HEK293T (cell line): ENCODE results near the gene NKAPL.

Source experiments
- CTCF ChIA-PET: fragments of 350-600 bp; formaldehyde crosslinking; extraction: SDS; loops from one replicate; lab custom pipeline; 2021; ENCODE audit warnings: antibody characterized with exemption, inconsistent platforms; lab: Yijun Ruan, JAX
- POLR2A ChIA-PET: fragments of 350-600 bp; formaldehyde crosslinking; extraction: SDS; loops from one replicate; lab custom pipeline; 2020; ENCODE audit warnings: antibody characterized with exemption, inconsistent platforms; lab: Yijun Ruan, JAX
- DNase-seq: peaks from one replicate; pipeline ENCODE4 v3.0.0; 2012; ENCODE audit warnings: mixed read lengths; ENCODE audit errors: extremely low spot score
- BHLHE40 ChIP-seq: fragments of 450-650 bp; IDR thresholded peaks from 2 replicates; pipeline ENCODE4 v1.6.1; 2016; ENCODE audit warnings: mild to moderate bottlenecking, moderate library complexity, borderline replicate concordance
- CTBP1 ChIP-seq: fragments of 450-650 bp; IDR thresholded peaks from 2 replicates; pipeline ENCODE4 v1.6.1; 2016; ENCODE audit warnings: borderline replicate concordance
- ELF4 ChIP-seq: fragments of 450-650 bp; IDR thresholded peaks from 2 replicates; pipeline ENCODE4 v1.6.1; 2017; ENCODE audit warnings: antibody characterized with exemption
- FOXA1 ChIP-seq: fragments of 450-650 bp; IDR thresholded peaks from 2 replicates; pipeline ENCODE4 v1.6.1; 2016; ENCODE audit warnings: mild to moderate bottlenecking
- FOXK2 ChIP-seq: fragments of 450-650 bp; IDR thresholded peaks from 2 replicates; pipeline ENCODE4 v1.6.1; 2016; ENCODE audit warnings: mild to moderate bottlenecking
- FOXM1 ChIP-seq: fragments of 450-650 bp; IDR thresholded peaks from 2 replicates; pipeline ENCODE4 v1.6.1; 2017; ENCODE audit warnings: mild to moderate bottlenecking, borderline replicate concordance
- HDGF ChIP-seq: fragments of 450-650 bp; IDR thresholded peaks from 2 replicates; pipeline ENCODE4 v1.6.1; 2017; ENCODE audit warnings: antibody characterized with exemption, borderline replicate concordance
- L3MBTL2 ChIP-seq: fragments of 450-650 bp; conservative IDR thresholded peaks from 2 replicates; pipeline ENCODE4 v1.6.1; 2016; ENCODE audit warnings: mild to moderate bottlenecking
- LEF1 ChIP-seq: fragments of 450-650 bp; IDR thresholded peaks from 2 replicates; pipeline ENCODE4 v1.6.1; 2017; ENCODE audit warnings: mild to moderate bottlenecking, borderline replicate concordance
- NFRKB ChIP-seq: fragments of 450-650 bp; IDR thresholded peaks from 2 replicates; pipeline ENCODE4 v1.6.1; 2016; ENCODE audit warnings: mild to moderate bottlenecking, moderate library complexity
- SP1 ChIP-seq: fragments of 450-650 bp; IDR thresholded peaks from 2 replicates; pipeline ENCODE4 v1.6.1; 2017
- SUZ12 ChIP-seq: fragments of 450-650 bp; IDR thresholded peaks from 2 replicates; pipeline ENCODE4 v1.6.1; 2016; ENCODE audit warnings: mild to moderate bottlenecking
- TARDBP ChIP-seq: fragments of 450-650 bp; IDR thresholded peaks from 2 replicates; pipeline ENCODE4 v1.6.1; 2016
- ZNF384 ChIP-seq: fragments of 450-650 bp; IDR thresholded peaks from 2 replicates; pipeline ENCODE4 v1.6.1; 2016
- TF ChIP-seq, protein P1 (sequence below): fragments of 450-650 bp; IDR thresholded peaks from 2 replicates; pipeline ENCODE4 v1.6.1; 2016

NKAPL gene

DNA sequence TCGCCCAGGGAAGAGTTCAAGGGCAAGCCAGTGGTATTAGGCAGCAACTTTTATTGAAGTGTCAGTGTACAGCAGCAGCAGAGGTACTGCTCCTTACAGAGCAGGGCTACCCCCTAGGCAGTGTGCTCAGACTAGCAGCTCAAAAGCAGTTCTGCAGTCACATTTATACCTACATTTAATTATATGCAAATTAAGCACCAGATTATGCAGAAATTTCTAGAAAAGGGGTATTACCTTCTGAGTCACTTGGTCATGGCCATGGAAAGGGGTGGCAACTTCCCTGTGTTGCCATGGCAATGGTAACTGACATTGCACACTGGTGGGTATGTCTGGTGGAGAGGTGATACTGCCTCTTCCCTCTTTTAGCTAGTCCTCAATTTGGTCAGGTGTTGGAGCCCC, 5.0 kb upstream of the NKAPL start:
- ChIA-PET POLR2A (interaction anchor here (1.1 to 6.3 kb wide), 4 partner anchors 12 to 117 kb away, joined by 3 to 100 read pairs (median 12); partner anchors contain the start of genes ZKSCAN8 and ZSCAN26), CTCF (no interaction called here)
- no peak for DNase-seq
- TF ChIP-seq FOXK2, result no peak

DNA sequence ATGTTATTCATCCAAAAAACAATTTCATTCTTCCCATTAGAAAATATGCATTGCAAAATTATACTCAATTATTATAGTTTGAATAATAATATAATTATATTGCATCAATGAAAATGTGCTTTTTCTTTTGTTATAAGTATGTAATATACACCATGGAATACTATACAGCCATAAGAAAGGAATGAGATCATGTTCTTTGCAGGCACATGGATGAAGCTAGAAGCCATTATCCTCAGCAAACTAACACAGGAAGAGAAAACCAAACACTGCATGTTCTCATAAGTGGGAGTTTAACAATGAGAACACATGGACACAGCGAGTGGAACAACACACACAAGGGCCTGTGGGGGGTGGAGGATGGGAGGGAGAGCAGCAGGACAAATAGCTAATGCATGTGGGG, 2.1 kb upstream of the NKAPL start:
- CTCF ChIA-PET, result no interaction called here
- TF ChIP-seq LEF1 (no peak), NFRKB (no peak), TARDBP (no peak), HDGF (no peak), ZNF384 (no peak), SP1 (no peak), CTBP1 (no peak), FOXM1 (no peak), SUZ12 (no peak), BHLHE40 (no peak), L3MBTL2 (no peak), FOXK2 (no peak), FOXA1 (no peak), ELF4 (no peak)
- TF ChIP-seq, protein P1, sequence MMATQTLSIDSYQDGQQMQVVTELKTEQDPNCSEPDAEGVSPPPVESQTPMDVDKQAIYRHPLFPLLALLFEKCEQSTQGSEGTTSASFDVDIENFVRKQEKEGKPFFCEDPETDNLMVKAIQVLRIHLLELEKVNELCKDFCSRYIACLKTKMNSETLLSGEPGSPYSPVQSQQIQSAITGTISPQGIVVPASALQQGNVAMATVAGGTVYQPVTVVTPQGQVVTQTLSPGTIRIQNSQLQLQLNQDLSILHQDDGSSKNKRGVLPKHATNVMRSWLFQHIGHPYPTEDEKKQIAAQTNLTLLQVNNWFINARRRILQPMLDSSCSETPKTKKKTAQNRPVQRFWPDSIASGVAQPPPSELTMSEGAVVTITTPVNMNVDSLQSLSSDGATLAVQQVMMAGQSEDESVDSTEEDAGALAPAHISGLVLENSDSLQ, result no peak
- no peak for DNase-seq
- POLR2A ChIA-PET, result no interaction called here

DNA sequence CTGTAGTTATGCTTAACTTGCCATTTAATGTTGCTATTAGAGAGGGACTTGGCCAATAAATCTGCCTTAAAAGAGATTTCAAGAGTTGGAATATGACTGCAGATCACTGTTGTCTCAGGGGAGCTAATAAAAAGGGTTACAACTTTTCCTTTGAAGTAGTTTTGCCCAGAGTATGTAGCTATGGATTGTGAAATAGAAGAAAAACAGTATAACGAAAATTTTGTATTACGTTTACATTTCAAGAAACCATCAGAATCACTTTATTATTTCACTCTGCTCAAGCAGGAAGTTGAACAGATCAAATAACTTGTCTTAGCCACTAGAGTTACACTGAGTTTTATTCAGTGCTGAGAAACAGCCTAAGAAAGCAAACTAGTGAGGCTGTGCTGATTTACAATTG, 4.8 kb downstream of the NKAPL start:
- no peak for DNase-seq
- TF ChIP-seq ZNF384 (no peak), HDGF (no peak), L3MBTL2 (no peak), FOXK2 (no peak), TARDBP (no peak), SUZ12 (no peak)
- TF ChIP-seq, protein P1, result no peak
- ChIA-PET CTCF (interaction anchor here (1.1 kb wide), 1 partner anchor 92 kb away, joined by 3 read pairs; no protein-coding TSS in a partner anchor), POLR2A (interaction anchor here (0.7 to 6.8 kb wide), 4 partner anchors 12 to 427 kb away, joined by 3 to 100 read pairs (median 4); partner anchors contain the start of genes PGBD1 and ZKSCAN4)

DNA sequence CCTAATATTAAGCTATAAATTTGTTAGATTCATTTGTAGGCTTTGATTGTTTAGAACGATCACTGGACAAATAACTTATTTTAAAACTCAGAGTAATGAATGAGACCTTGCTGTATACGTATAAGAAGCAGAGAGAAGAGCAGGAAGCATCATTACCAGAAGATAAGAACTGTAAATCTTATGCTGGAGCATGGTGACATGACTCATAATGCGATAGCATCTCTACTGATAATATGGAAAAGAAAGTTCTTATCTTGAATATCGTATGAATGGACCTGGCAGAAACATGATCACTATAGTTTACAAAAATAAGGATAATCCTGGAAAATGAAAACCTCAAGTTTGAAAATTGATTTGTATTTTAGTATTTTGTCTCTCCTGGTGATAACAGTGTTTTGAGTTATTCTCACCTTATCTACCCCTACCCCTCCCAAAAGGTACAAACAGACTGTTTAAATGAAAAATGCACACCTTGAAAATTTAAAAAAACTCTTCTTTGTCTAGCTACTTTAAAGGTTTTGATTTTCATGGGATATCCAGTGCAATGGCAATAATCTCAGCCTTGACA, 5.8 kb downstream of the NKAPL start:
- POLR2A ChIA-PET, result interaction anchor here (1.6 to 6.8 kb wide), 2 partner anchors 13 to 16 kb away, joined by 4 to 100 read pairs; partner anchors contain the start of genes PGBD1 and ZKSCAN4
- TF ChIP-seq CTBP1, result no peak
- TF ChIP-seq SP1, result no peak
- no peak for TF ChIP-seq FOXA1
- no peak for TF ChIP-seq HDGF
- TF ChIP-seq ZNF384, result no peak
- no peak for TF ChIP-seq BHLHE40
- TF ChIP-seq NFRKB, result no peak
- TF ChIP-seq SUZ12, result no peak
- DNase-seq, result no peak
- CTCF ChIA-PET, result interaction anchor here (0.6 to 1.2 kb wide), 2 partner anchors 30 to 91 kb away, joined by 4 read pairs; no protein-coding TSS in a partner anchor

DNA sequence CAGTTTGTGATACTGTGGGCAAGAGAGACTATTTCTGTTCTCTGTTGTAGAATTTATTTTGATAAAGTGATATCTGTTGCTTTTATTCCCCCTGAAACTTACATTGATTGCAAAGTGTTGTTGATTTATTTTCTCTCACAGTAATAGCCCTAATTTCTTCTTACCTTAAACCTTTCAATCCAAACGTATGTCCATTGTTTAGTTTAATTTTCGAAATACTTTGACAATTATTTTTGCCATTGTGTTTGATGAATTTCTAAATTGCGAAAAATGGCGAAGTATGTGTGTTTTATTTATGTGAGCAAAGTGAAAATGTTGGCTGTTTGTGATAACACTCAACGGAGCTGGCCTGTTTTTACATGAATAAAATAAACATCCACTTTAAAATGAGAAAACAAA, 7.5 kb downstream of the NKAPL start:
- ChIA-PET POLR2A (interaction anchor here (0.9 to 6.8 kb wide), 18 partner anchors 9 to 428 kb away, joined by 3 to 100 read pairs (median 7); partner anchors contain the start of genes PGBD1, ZKSCAN3, ZKSCAN4 and ZKSCAN8), CTCF (interaction anchor here (1.2 to 1.5 kb wide), 2 partner anchors 14 to 90 kb away, joined by 4 to 5 read pairs; partner anchors contain the start of gene PGBD1)
- TF ChIP-seq L3MBTL2 (no peak), BHLHE40 (no peak; the same call in 1 of the 2 replicates), NFRKB (no peak; the same call in 1 of the 2 replicates), FOXK2 (no peak), FOXA1 (no peak), CTBP1 (no peak), TARDBP (no peak), LEF1 (no peak), FOXM1 (no peak), ZNF384 (no peak), SUZ12 (no peak), ELF4 (no peak)
- TF ChIP-seq, protein P1, result no peak

DNA sequence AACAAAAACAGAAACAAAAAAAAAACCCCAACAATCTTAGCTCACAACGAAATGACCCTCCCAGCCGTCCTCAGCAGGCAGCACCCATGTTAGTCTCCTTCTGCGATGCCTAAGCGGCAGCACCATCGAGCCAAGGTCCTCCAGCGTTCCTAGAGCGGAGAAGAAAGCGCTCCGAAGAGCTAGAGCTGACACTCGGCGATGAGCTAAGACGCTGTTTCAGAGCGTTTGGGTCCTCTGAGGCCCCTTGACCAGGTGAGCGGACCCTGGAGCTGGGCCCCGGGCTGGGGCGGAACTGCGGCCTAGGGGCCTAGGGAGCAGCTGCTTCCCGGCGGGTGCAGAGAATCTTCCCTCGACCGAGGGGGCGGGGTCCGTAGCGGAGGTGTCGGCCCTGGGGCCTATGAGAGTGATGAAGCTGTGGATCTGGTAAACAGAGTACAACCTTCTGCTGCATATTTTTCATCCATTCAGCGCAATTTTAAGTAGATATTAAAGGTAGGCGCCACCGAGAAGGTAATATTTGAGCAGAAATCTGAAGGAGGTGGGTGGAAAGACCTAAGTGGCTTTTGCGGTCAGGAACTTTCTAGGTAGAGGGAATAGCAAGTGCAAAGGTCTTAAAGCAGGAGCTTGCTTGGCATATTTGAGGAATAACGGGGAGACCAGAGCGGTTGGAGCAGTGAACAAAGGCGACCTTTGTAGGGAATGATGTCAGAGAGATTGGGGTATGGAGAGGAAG, 8.0 kb downstream of the NKAPL start, which contains the start of gene ZSCAN26:
Gene ZSCAN26, plus strand, starts transcription at position 182 of the 733 bp plus-strand sequence. CDS start 4,777 bp downstream, outside the sequence.
- ChIA-PET CTCF (interaction anchor here (0.6 to 1.5 kb wide), 2 partner anchors 14 to 96 kb away, joined by 5 read pairs; partner anchors contain the start of gene PGBD1), POLR2A (interaction anchor here (0.5 to 6.8 kb wide), 24 partner anchors 8 to 429 kb away, joined by 3 to 100 read pairs (median 6); partner anchors contain the start of genes PGBD1, ZKSCAN3, ZKSCAN4 and ZKSCAN8)
- peak; percentile 79 for DNase-seq
- no peak for TF ChIP-seq SP1
- no peak for TF ChIP-seq CTBP1
- TF ChIP-seq BHLHE40, result no peak
- TF ChIP-seq HDGF, result no peak
- TF ChIP-seq ZNF384, result no peak
- peak; percentile 48; the same call in 1 of the 2 replicates for TF ChIP-seq NFRKB
- TF ChIP-seq L3MBTL2, result peak; percentile 66
- peak; percentile 38; the same call in 1 of the 2 replicates for TF ChIP-seq ELF4
- TF ChIP-seq LEF1, result no peak
- no peak for TF ChIP-seq TARDBP
- no peak for TF ChIP-seq SUZ12
- no peak for TF ChIP-seq FOXK2

More for the DNA sequence above, 7.5 kb downstream of the NKAPL start:
- DNase-seq, result no peak
